ENCODE data around the gene SEC24B.
"Not testable (repeated sequence)": the region's sequence is repeated elsewhere in the genome, so short reads cannot be mapped to it uniquely, and the experiment has no call there.

SEC24B gene

DNA sequence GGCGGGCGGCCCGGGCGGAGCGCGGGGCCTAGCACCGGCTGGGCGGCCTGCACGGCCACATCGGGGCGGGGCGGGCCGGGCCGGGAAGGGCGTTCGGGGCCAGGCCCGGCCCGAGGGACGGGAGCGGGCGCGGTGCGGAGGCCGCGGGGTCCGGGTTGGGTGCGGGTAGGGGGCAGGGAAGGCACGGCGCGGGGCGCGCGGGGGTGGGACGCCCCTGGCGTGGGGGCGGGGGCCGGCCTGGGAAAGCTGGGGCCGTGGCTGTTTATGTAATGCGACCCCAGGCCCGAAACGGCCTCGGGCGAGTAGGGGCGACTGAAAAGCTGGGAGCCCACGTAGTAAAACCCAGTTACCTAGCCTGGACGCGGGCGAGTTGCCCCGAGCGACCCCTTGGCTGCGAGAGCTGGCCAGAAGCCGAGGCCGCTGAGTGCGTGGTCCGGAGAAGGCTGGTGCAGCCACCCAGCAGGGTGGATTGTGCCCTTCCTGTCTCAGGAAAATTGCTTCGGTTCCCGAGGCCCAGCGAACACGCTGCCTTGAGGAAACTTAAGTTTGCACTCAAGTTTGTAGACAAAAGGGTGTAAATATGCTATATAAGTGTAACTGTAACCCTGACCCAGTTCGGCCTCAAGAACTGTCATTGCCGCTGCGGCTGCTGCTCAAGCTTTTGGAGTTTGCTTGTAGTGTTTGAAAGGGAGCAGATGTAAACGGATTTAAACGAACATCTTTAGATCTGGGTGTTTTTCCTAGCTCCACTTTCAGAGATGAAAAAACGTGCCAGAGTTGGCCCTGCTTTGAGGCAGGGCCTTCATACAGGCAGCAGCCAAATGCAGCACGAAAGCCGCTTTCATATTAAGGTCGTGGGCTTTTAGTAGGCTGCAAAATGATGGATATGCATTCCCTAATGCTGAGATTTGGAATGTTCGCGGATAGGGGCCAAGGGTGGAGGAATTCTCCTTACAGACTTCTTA, 674 bp downstream of the SEC24B start:
- Histone ChIP-seq H3K27ac (ENCODE audit: low read length) (no peak overlapping the region), H3K27me3 (ENCODE audit: insufficient read depth, low read length) (no peaks in the 10 kb centered on the region), H3K36me3 (ENCODE audit: insufficient read depth, low read depth, low read length) (peaks cover 10% of the 10 kb centered on the region; the same call in 1 of the 2 replicates), H3K4me3 (ENCODE audit: low read length) (peak overlapping the region; percentile 78), H3K4me1 (ENCODE audit: insufficient read depth, low read length) (peaks cover 23% of the 10 kb centered on the region), H3K9ac (ENCODE audit: low read depth, low read length) (peak overlapping the region; percentile 83), H3K9me3 (ENCODE audit: insufficient read depth, low read depth, low read length) (no peaks in the 10 kb centered on the region)

DNA sequence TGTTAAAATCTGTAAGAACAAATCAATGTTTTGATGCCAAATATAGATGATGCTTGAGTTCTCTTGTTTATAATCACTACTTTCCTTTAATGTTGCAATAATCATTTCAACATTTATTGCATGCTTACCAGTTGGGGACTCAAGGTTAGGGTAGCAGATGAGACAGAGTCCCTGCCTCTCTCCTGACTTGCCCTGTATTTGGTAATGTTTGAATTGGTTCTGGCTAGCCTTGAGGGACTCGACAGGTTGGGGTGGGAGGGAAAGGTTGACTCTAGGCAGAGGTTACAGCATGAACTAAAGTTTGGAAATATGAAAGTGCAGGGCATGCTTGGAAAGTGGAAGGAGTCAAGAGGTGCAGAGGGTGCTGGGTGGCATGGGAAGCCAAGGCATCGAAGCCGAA, 2.0 kb downstream of the SEC24B start:
- peaks cover 23% of the 10 kb centered on the region for H3K4me1 ChIP-seq (ENCODE audit: insufficient read depth, low read length)
- H3K27me3 ChIP-seq (ENCODE audit: insufficient read depth, low read length): no peaks in the 10 kb centered on the region
- H3K9ac ChIP-seq (ENCODE audit: low read depth, low read length): no peak overlapping the region
- no peak overlapping the region for H3K27ac ChIP-seq (ENCODE audit: low read length)
- H3K9me3 ChIP-seq (ENCODE audit: insufficient read depth, low read depth, low read length): no peaks in the 10 kb centered on the region
- peak overlapping the region; percentile 78 for H3K4me3 ChIP-seq (ENCODE audit: low read length)
- H3K36me3 ChIP-seq (ENCODE audit: insufficient read depth, low read depth, low read length): peaks cover 4% of the 10 kb centered on the region; the same call in 1 of the 2 replicates

DNA sequence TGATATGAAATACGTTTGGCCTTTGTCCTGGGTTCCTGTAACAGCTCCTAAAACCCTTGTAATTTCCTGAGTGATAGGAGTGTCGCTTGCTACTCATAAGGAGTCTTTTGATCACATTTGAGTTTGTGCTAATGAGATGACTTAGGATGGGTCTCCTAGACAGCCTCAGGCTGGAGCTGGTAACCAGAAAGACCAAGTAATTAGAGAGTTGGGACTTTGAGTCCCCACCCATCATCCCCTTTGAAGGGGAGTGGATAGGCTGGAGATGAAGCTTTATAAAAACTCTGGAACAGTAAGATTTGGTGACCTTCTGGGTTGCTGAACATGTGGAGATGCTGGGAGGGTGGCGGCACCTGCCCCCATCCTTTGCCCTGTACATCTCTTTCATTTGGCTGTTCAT, 2.9 kb downstream of the SEC24B start:
- Histone ChIP-seq H3K9ac (ENCODE audit: low read depth, low read length) (no peak overlapping the region), H3K27ac (ENCODE audit: low read length) (no peak overlapping the region)

DNA sequence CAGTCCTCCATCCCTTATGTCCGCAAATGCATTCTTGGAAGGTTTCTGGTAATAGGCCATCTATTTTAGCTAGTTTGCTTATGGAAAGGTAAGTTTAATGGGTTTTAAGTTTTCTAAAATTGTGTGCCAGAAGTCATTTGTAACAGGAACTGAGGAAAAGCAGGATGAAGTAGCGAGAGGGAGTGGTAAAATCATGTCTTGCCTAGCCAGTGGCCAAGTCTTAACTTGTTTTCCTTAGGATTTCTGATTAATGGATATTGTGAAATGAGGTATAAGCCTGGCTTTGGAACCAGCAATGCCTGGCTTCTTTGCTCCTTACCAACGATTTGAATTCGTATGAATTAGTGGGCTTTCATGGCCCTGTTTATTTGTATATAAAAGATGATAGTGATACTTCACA, 7.3 kb downstream of the SEC24B start:
- peaks cover 16% of the 10 kb centered on the region; the same call in 1 of the 2 replicates for H3K4me1 ChIP-seq (ENCODE audit: insufficient read depth, low read length)
- H3K4me3 ChIP-seq (ENCODE audit: low read length): no peak overlapping the region

More for the DNA sequence above, 2.9 kb downstream of the SEC24B start:
- Histone ChIP-seq H3K4me1 (ENCODE audit: insufficient read depth, low read length) (peaks cover 29% of the 10 kb centered on the region), H3K9me3 (ENCODE audit: insufficient read depth, low read depth, low read length) (no peaks in the 10 kb centered on the region), H3K36me3 (ENCODE audit: insufficient read depth, low read depth, low read length) (no peaks in the 10 kb centered on the region), H3K27me3 (ENCODE audit: insufficient read depth, low read length) (no peaks in the 10 kb centered on the region), H3K4me3 (ENCODE audit: low read length) (peak overlapping the region; percentile 17; the same call in 1 of the 2 replicates)

DNA sequence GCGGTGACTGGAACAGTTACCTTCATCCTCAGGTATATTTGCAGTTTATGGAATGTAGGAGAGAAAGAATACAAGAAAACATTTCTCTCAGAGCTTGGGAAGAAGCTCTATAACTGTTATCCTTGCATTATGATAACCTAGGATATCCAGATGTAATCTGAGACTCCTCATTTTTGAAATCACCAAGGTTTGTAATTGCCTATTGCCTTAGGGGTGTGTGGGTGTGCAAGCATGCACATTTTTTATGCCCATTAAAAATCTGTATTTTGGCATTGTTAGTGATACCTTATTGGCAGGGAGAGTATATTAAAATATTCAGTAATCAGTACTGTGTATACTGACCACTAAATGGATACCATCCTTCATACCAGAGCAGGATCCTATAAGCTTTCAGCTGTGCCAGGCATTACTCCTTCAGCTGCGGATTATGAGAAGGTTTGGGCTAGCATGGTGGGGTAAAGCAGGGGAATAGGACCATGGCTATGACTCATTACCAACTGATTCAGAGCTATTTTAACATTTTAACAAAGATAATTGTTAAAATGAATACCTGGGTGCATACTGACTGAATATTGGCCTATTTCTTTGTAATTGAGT, 8.3 kb downstream of the SEC24B start:
- no peak overlapping the region for H3K4me3 ChIP-seq (ENCODE audit: low read length)
- no peak overlapping the region for H3K27ac ChIP-seq (ENCODE audit: low read length)
- 0 out of 2 replicates have a peak, but pooled peaks cover 13% of the 10 kb centered on the region for H3K4me1 ChIP-seq (ENCODE audit: insufficient read depth, low read length)

More for the DNA sequence above, 7.3 kb downstream of the SEC24B start:
- no peak overlapping the region for H3K27ac ChIP-seq (ENCODE audit: low read length)
- no peaks in the 10 kb centered on the region for H3K27me3 ChIP-seq (ENCODE audit: insufficient read depth, low read length)
- H3K9ac ChIP-seq (ENCODE audit: low read depth, low read length): no peak overlapping the region
- peaks cover 2% of the 10 kb centered on the region; the same call in 1 of the 2 replicates for H3K36me3 ChIP-seq (ENCODE audit: insufficient read depth, low read depth, low read length)
- peaks cover 4% of the 10 kb centered on the region for H3K9me3 ChIP-seq (ENCODE audit: insufficient read depth, low read depth, low read length)

DNA sequence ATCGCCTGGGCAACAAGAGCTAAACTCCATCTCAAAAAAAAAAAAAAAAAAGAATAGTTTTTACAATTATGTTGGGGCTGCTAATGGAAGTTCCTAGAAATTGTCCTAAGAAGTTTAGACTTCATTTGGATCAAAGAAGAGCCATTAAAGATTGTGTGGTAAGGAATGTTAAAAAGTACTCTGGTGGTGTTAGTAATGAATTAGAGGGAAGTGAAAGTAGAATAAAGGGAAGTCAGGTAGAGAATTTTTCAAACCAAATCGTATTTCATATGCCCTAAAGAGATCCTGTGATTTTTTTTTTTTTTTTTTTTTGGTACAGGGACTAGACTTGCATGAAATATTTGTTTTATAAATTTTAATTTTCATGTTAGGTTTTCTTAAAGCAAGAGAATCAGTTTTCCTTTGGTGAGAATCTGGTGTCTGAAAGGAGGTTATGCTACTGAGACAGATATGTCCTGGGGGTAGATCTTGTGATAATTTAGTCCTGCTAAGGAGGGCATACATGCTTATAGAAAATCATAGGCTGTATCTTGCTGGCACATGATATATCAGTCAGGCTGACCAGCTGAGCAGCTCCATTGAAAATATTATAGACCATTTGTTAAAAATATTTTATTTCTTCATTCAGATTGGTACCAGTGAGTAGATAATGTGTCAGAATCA, 10.7 kb downstream of the SEC24B start:
- Histone ChIP-seq H3K4me3 (ENCODE audit: low read length) (no peak overlapping the region), H3K9me3 (ENCODE audit: insufficient read depth, low read depth, low read length) (peaks cover 8% of the 10 kb centered on the region), H3K27me3 (ENCODE audit: insufficient read depth, low read length) (no peaks in the 10 kb centered on the region), H3K27ac (ENCODE audit: low read length) (no peak overlapping the region), H3K36me3 (ENCODE audit: insufficient read depth, low read depth, low read length) (peaks cover 13% of the 10 kb centered on the region), H3K4me1 (ENCODE audit: insufficient read depth, low read length) (0 out of 2 replicates have a peak, but pooled peaks cover 13% of the 10 kb centered on the region), H3K9ac (ENCODE audit: low read depth, low read length) (no peak overlapping the region)

More for the DNA sequence above, 8.3 kb downstream of the SEC24B start:
- Histone ChIP-seq H3K27me3 (ENCODE audit: insufficient read depth, low read length) (no peaks in the 10 kb centered on the region), H3K36me3 (ENCODE audit: insufficient read depth, low read depth, low read length) (peaks cover 12% of the 10 kb centered on the region; the same call in 1 of the 2 replicates), H3K9me3 (ENCODE audit: insufficient read depth, low read depth, low read length) (peaks cover 8% of the 10 kb centered on the region), H3K9ac (ENCODE audit: low read depth, low read length) (no peak overlapping the region)

DNA sequence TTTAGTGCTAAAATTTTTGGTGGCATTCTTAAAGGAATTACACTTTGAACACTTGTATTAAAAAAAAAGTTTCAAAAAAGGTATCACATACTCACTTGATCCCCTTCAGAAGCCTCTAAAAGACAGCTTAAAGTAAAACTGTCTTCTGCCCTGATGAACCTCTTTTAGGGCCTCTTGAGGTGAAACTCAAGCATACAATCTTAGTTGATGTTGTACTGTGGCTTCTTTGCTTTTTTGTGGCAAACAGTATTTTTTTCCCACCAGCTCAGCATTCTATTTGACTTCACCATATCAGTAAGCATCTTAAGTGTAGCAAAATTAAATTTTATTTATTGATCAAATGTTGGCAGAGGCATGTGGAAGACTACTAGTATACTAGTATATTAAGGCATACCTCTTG, 13.7 kb downstream of the SEC24B start:
- Histone ChIP-seq H3K27ac (ENCODE audit: low read length) (no peak overlapping the region), H3K4me3 (ENCODE audit: low read length) (no peak overlapping the region), H3K4me1 (ENCODE audit: insufficient read depth, low read length) (0 out of 2 replicates have a peak, but pooled peaks cover 1% of the 10 kb centered on the region), H3K9ac (ENCODE audit: low read depth, low read length) (no peak overlapping the region), H3K27me3 (ENCODE audit: insufficient read depth, low read length) (no peaks in the 10 kb centered on the region), H3K9me3 (ENCODE audit: insufficient read depth, low read depth, low read length) (peaks cover 8% of the 10 kb centered on the region), H3K36me3 (ENCODE audit: insufficient read depth, low read depth, low read length) (peaks cover 24% of the 10 kb centered on the region)

DNA sequence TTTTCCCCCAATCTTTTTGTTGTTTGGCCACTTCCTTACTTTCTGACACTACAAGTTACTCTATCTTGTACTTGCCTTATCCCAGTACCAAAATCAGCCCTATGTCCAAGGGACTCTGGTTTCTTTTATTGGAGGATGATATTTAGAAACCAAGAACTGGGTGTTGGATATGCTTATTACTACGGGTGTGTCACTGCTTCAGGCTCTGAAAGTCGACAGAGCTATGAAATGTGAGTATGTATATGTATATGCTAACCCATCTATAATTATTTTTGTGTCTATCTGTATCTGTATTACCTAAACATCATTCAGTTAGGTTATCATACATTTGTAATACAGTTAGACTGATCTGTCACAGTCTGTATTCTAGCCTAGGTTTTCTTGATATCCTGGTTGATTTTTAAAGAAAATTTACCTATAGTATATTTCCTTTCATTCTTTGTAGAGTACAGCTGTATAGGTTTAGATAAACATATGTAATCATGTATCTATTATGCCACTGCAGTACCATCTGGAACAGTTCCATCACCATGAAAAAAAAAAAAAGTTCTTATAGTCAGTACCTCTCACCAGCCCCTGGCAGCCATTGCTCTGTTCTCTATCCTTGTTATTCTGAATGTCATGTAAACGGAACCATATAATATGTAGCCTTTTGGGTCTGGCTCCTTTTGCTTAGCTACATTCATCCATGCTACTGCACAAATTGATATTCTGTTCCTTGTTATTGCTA, 18.1 kb downstream of the SEC24B start:
- H3K36me3 ChIP-seq (ENCODE audit: insufficient read depth, low read depth, low read length): peaks cover 14% of the 10 kb centered on the region
- peak overlapping the region; percentile 50 for H3K27ac ChIP-seq (ENCODE audit: low read length)
- no peak overlapping the region for H3K9ac ChIP-seq (ENCODE audit: low read depth, low read length)
- H3K4me3 ChIP-seq (ENCODE audit: low read length): no peak overlapping the region
- 0 out of 2 replicates have a peak, but pooled peaks cover 7% of the 10 kb centered on the region for H3K4me1 ChIP-seq (ENCODE audit: insufficient read depth, low read length)
- no peaks in the 10 kb centered on the region for H3K27me3 ChIP-seq (ENCODE audit: insufficient read depth, low read length)
- H3K9me3 ChIP-seq (ENCODE audit: insufficient read depth, low read depth, low read length): no peaks in the 10 kb centered on the region

DNA sequence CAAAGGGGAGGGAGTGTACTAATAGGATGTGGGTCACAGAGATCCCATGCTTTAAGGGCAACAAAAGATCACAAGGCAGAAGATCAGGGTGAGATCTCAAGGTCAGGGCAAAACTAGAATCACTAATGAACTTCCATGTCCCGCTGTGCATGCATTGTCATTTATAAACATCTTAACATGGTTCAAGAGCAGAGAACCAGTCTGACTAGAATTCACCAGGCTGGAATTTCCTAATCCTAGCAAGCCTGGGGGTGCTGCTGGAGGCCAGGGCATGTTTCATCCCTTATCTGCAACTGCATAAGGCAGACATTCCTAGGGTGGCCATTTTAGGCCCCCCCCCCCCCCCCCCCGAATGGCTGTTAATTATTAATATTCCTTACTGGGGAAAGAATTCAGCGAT, 19.5 kb downstream of the SEC24B start:
- H3K27ac ChIP-seq (ENCODE audit: low read length); H3K4me1 ChIP-seq (ENCODE audit: insufficient read depth, low read length); H3K9ac ChIP-seq (ENCODE audit: low read depth, low read length); H3K27me3 ChIP-seq (ENCODE audit: insufficient read depth, low read length); H3K9me3 ChIP-seq (ENCODE audit: insufficient read depth, low read depth, low read length); H3K4me3 ChIP-seq (ENCODE audit: low read length): not testable (repeated sequence)
- H3K36me3 ChIP-seq (ENCODE audit: insufficient read depth, low read depth, low read length): peaks cover 12% of the 10 kb centered on the region

DNA sequence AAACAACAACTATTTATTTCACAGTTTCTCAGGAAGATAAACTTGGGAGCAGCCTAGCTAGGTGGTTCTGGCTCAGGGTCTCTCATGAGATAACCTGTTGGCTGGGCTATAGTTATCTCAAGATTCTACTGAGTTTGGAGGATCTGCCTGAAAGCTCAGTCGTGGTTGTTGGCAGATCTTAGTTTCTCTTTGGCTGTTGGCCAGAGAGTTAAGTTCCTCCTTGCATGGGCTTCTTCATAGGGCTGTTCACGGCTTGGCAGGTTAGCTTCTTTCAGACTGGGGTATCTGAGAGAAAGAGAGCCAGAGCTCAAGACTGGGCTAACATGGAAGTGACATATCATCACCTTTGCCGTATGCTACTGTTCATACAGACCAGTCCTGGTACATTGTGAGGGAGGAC, 28.7 kb downstream of the SEC24B start:
- no peaks in the 10 kb centered on the region for H3K9me3 ChIP-seq (ENCODE audit: insufficient read depth, low read depth, low read length)
- H3K36me3 ChIP-seq (ENCODE audit: insufficient read depth, low read depth, low read length): peaks cover 32% of the 10 kb centered on the region
- H3K27ac ChIP-seq (ENCODE audit: low read length): no peak overlapping the region

DNA sequence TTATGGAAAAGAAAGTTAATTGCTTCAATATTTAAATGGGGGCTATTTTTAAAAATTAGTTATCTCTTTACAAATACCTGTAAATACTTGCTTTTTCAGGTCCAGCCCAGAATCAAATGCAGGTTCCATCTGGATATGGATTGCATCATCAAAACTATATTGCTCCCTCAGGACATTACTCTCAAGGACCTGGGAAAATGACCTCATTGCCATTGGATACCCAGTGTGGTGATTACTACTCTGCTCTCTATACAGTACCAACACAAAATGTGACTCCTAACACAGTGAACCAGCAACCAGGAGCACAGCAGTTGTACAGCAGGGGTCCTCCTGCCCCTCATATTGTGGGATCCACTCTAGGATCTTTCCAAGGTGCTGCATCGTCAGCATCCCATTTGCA, 29.2 kb downstream of the SEC24B start:
- Histone ChIP-seq H3K27me3 (ENCODE audit: insufficient read depth, low read length) (no peaks in the 10 kb centered on the region), H3K27ac (ENCODE audit: low read length) (no peak overlapping the region), H3K9me3 (ENCODE audit: insufficient read depth, low read depth, low read length) (no peaks in the 10 kb centered on the region), H3K36me3 (ENCODE audit: insufficient read depth, low read depth, low read length) (peaks cover 33% of the 10 kb centered on the region), H3K4me3 (ENCODE audit: low read length) (no peak overlapping the region), H3K9ac (ENCODE audit: low read depth, low read length) (no peak overlapping the region), H3K4me1 (ENCODE audit: insufficient read depth, low read length) (peaks cover 7% of the 10 kb centered on the region; the same call in 1 of the 2 replicates)

More for the DNA sequence above, 28.7 kb downstream of the SEC24B start:
- no peak overlapping the region for H3K4me3 ChIP-seq (ENCODE audit: low read length)
- H3K4me1 ChIP-seq (ENCODE audit: insufficient read depth, low read length): peaks cover 7% of the 10 kb centered on the region; the same call in 1 of the 2 replicates
- no peak overlapping the region for H3K9ac ChIP-seq (ENCODE audit: low read depth, low read length)
- H3K27me3 ChIP-seq (ENCODE audit: insufficient read depth, low read length): no peaks in the 10 kb centered on the region
